ENCODE results near the gene C5AR2. TPM values are rescaled to one million over a fixed set of nuclear protein-coding genes. Genes with fewer than 3 reads are reported as not detected.

Gene C5AR2
- polyA plus RNA-seq, 1 donor (not counting 4 experiments of a cell fraction or from before 2014, with no cell fraction given): not detected

DNA sequence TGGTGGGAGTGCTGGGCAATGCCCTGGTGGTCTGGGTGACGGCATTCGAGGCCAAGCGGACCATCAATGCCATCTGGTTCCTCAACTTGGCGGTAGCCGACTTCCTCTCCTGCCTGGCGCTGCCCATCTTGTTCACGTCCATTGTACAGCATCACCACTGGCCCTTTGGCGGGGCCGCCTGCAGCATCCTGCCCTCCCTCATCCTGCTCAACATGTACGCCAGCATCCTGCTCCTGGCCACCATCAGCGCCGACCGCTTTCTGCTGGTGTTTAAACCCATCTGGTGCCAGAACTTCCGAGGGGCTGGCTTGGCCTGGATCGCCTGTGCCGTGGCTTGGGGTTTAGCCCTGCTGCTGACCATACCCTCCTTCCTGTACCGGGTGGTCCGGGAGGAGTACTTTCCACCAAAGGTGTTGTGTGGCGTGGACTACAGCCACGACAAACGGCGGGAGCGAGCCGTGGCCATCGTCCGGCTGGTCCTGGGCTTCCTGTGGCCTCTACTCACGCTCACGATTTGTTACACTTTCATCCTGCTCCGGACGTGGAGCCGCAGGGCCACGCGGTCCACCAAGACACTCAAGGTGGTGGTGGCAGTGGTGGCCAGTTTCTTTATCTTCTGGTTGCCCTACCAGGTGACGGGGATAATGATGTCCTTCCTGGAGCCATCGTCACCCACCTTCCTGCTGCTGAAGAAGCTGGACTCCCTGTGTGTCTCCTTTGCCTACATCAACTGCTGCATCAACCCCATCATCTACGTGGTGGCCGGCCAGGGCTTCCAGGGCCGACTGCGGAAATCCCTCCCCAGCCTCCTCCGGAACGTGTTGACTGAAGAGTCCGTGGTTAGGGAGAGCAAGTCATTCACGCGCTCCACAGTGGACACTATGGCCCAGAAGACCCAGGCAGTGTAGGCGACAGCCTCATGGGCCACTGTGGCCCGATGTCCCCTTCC is 11.8 kb upstream of the C5AR2 start:
- Histone ChIP-seq H3K27ac (ENCODE audit: control insufficient read depth, insufficient read depth, low read length) (no peak overlapping the region), H3K4me3 (ENCODE audit: control insufficient read depth in 2 of 3, extremely low read depth in 1 of 3, insufficient read depth in 2 of 3, low read depth in 1 of 3, low read length in 3 of 3) (no peak overlapping the region), H3K4me1 (ENCODE audit: control insufficient read depth, extremely low read depth, insufficient read depth, low read length) (peaks cover 3% of the 10 kb centered on the region), H3K9me1 (ENCODE audit: control insufficient read depth, extremely low read depth, insufficient read depth, low read length) (no peaks in the 10 kb centered on the region), H3K27me3 (ENCODE audit: control insufficient read depth, extremely low read depth, insufficient read depth, low read length) (no peaks in the 10 kb centered on the region), H3K9me3 (ENCODE audit: control insufficient read depth, low read depth, low read length) (no peaks in the 10 kb centered on the region), H2AFZ (ENCODE audit: control insufficient read depth, low read length) (no peak overlapping the region), H3K4me2 (ENCODE audit: control insufficient read depth, extremely low read depth, insufficient read depth, low read depth, low read length) (no peak overlapping the region), H4K20me1 (ENCODE audit: control insufficient read depth, extremely low read depth, insufficient read depth, low read length) (no peaks in the 10 kb centered on the region), H3K9ac (ENCODE audit: control insufficient read depth, extremely low read depth, insufficient read depth, low read length) (no peak overlapping the region), H3K36me3 (ENCODE audit: control insufficient read depth in 2 of 2, extremely low read depth in 1 of 2, insufficient read depth in 2 of 2, low read length in 2 of 2) (no peaks in the 10 kb centered on the region), H3K79me2 (ENCODE audit: control insufficient read depth, insufficient read depth, low read length) (no peaks in the 10 kb centered on the region)
- TF ChIP-seq EZH2 (IDR thresholded peaks at IDR 0.05; ENCODE audit: low read length): no peak
- no peak for TF ChIP-seq CTCF (optimal IDR thresholded peaks at IDR 0.05 in 1 of 3, IDR thresholded peaks at IDR 0.05 in 1 of 3, conservative IDR thresholded peaks at IDR 0.05 in 1 of 3; ENCODE audit: extremely low read depth in 1 of 3, insufficient read depth in 2 of 3, low read length in 3 of 3)
- DNase-seq (ENCODE audit: low read depth, low spot score): no peak
- FAIRE-seq: no peak
- dilution Hi-C loops (cut with MboI; ENCODE audit: extremely low pct_ligation_motif_present, low sequenced_read_pairs): no loop called here

GRCh38 chr19:47321630-47322029 is 10.3 kb upstream of the C5AR2 start:
- no peaks in the 10 kb centered on the region for H3K9me1 ChIP-seq (ENCODE audit: control insufficient read depth, extremely low read depth, insufficient read depth, low read length)
- H3K27ac ChIP-seq (ENCODE audit: control insufficient read depth, insufficient read depth, low read length): no peak overlapping the region
- no peak overlapping the region for H2AFZ ChIP-seq (ENCODE audit: control insufficient read depth, low read length)
- H3K79me2 ChIP-seq (ENCODE audit: control insufficient read depth, insufficient read depth, low read length): no peaks in the 10 kb centered on the region
- H4K20me1 ChIP-seq (ENCODE audit: control insufficient read depth, extremely low read depth, insufficient read depth, low read length): no peaks in the 10 kb centered on the region
- H3K4me3 ChIP-seq (ENCODE audit: control insufficient read depth in 2 of 3, extremely low read depth in 1 of 3, insufficient read depth in 2 of 3, low read depth in 1 of 3, low read length in 3 of 3): no peak overlapping the region
- no peaks in the 10 kb centered on the region for H3K27me3 ChIP-seq (ENCODE audit: control insufficient read depth, extremely low read depth, insufficient read depth, low read length)
- no peak overlapping the region for H3K4me2 ChIP-seq (ENCODE audit: control insufficient read depth, extremely low read depth, insufficient read depth, low read depth, low read length)
- no peaks in the 10 kb centered on the region for H3K9me3 ChIP-seq (ENCODE audit: control insufficient read depth, low read depth, low read length)
- no peaks in the 10 kb centered on the region for H3K4me1 ChIP-seq (ENCODE audit: control insufficient read depth, extremely low read depth, insufficient read depth, low read length)
- FAIRE-seq (no peak), DNase-seq (ENCODE audit: low read depth, low spot score) (no peak)
- no peaks in the 10 kb centered on the region for H3K36me3 ChIP-seq (ENCODE audit: control insufficient read depth in 2 of 2, extremely low read depth in 1 of 2, insufficient read depth in 2 of 2, low read length in 2 of 2)
- dilution Hi-C loops (cut with MboI; ENCODE audit: extremely low pct_ligation_motif_present, low sequenced_read_pairs): no loop called here
- H3K9ac ChIP-seq (ENCODE audit: control insufficient read depth, extremely low read depth, insufficient read depth, low read length): no peak overlapping the region
- TF ChIP-seq EZH2 (IDR thresholded peaks at IDR 0.05; ENCODE audit: low read length) (no peak), CTCF (optimal IDR thresholded peaks at IDR 0.05 in 1 of 3, IDR thresholded peaks at IDR 0.05 in 1 of 3, conservative IDR thresholded peaks at IDR 0.05 in 1 of 3; ENCODE audit: extremely low read depth in 1 of 3, insufficient read depth in 2 of 3, low read length in 3 of 3) (no peak)

All from keratinocyte (primary cell).